Measurements from ENCODE around the gene SLC2A10. TPM values are rescaled to one million over a fixed set of nuclear protein-coding genes. Genes with fewer than 3 reads are reported as not detected.
"Not testable (repeated sequence)": the region's sequence is repeated elsewhere in the genome, so short reads cannot be mapped to it uniquely, and the experiment has no call there.

SLC2A10 gene
- polyA plus RNA-seq, 1 donor (not counting 4 experiments of a cell fraction or from before 2014, with no cell fraction given): not detected

- DNase-seq (ENCODE audit: low read depth, low spot score) (no peak), FAIRE-seq (no peak)
- H3K4me1 ChIP-seq (ENCODE audit: control insufficient read depth, extremely low read depth, insufficient read depth, low read length): no peaks in the 10 kb centered on the region
- H3K9ac ChIP-seq (ENCODE audit: control insufficient read depth, extremely low read depth, insufficient read depth, low read length): no peak overlapping the region
- H3K36me3 ChIP-seq (ENCODE audit: control insufficient read depth in 2 of 2, extremely low read depth in 1 of 2, insufficient read depth in 2 of 2, low read length in 2 of 2): peaks cover 0 to 3% of the 10 kb centered on the region in 2 experiments
- dilution Hi-C loops (cut with MboI; ENCODE audit: extremely low pct_ligation_motif_present, low sequenced_read_pairs): no loop called here
- no peaks in the 10 kb centered on the region for H3K9me3 ChIP-seq (ENCODE audit: control insufficient read depth, low read depth, low read length)
- no peaks in the 10 kb centered on the region for H4K20me1 ChIP-seq (ENCODE audit: control insufficient read depth, extremely low read depth, insufficient read depth, low read length)
- H3K27ac ChIP-seq (ENCODE audit: control insufficient read depth, insufficient read depth, low read length): no peak overlapping the region
- H2AFZ ChIP-seq (ENCODE audit: control insufficient read depth, low read length): no peak overlapping the region
- no peak overlapping the region for H3K4me3 ChIP-seq (ENCODE audit: control insufficient read depth in 2 of 3, extremely low read depth in 1 of 3, insufficient read depth in 2 of 3, low read depth in 1 of 3, low read length in 3 of 3)
- TF ChIP-seq CTCF (optimal IDR thresholded peaks at IDR 0.05 in 1 of 3, IDR thresholded peaks at IDR 0.05 in 1 of 3, conservative IDR thresholded peaks at IDR 0.05 in 1 of 3; ENCODE audit: extremely low read depth in 1 of 3, insufficient read depth in 2 of 3, low read length in 3 of 3) (no peak), EZH2 (IDR thresholded peaks at IDR 0.05; ENCODE audit: low read length) (no peak)
- no peaks in the 10 kb centered on the region for H3K9me1 ChIP-seq (ENCODE audit: control insufficient read depth, extremely low read depth, insufficient read depth, low read length)
- H3K27me3 ChIP-seq (ENCODE audit: control insufficient read depth, extremely low read depth, insufficient read depth, low read length): no peaks in the 10 kb centered on the region
- no peaks in the 10 kb centered on the region for H3K79me2 ChIP-seq (ENCODE audit: control insufficient read depth, insufficient read depth, low read length)
- H3K4me2 ChIP-seq (ENCODE audit: control insufficient read depth, extremely low read depth, insufficient read depth, low read depth, low read length): no peak overlapping the region
Measured at GRCh38 chr20:46674253-46675083, 35.0 kb upstream of the SLC2A10 start.

GRCh38 chr20:46676649-46677316 is 32.7 kb upstream of the SLC2A10 start:
- H3K27me3 ChIP-seq (ENCODE audit: control insufficient read depth, extremely low read depth, insufficient read depth, low read length); H3K4me3 ChIP-seq (ENCODE audit: control insufficient read depth in 2 of 3, extremely low read depth in 1 of 3, insufficient read depth in 2 of 3, low read depth in 1 of 3, low read length in 3 of 3); H3K4me1 ChIP-seq (ENCODE audit: control insufficient read depth, extremely low read depth, insufficient read depth, low read length); H3K9ac ChIP-seq (ENCODE audit: control insufficient read depth, extremely low read depth, insufficient read depth, low read length); DNase-seq (ENCODE audit: low read depth, low spot score); H3K36me3 ChIP-seq (ENCODE audit: control insufficient read depth in 2 of 2, extremely low read depth in 1 of 2, insufficient read depth in 2 of 2, low read length in 2 of 2); dilution Hi-C loops (cut with MboI; ENCODE audit: extremely low pct_ligation_motif_present, low sequenced_read_pairs); H3K79me2 ChIP-seq (ENCODE audit: control insufficient read depth, insufficient read depth, low read length); H3K9me3 ChIP-seq (ENCODE audit: control insufficient read depth, low read depth, low read length); H3K9me1 ChIP-seq (ENCODE audit: control insufficient read depth, extremely low read depth, insufficient read depth, low read length); H3K4me2 ChIP-seq (ENCODE audit: control insufficient read depth, extremely low read depth, insufficient read depth, low read depth, low read length); H4K20me1 ChIP-seq (ENCODE audit: control insufficient read depth, extremely low read depth, insufficient read depth, low read length); H3K27ac ChIP-seq (ENCODE audit: control insufficient read depth, insufficient read depth, low read length); H2AFZ ChIP-seq (ENCODE audit: control insufficient read depth, low read length); FAIRE-seq: not testable (repeated sequence)

Measured in keratinocyte (primary cell).